T-cell (primary cell): ENCODE measurements around the gene NLGN2. TPM values are rescaled to one million over a fixed set of nuclear protein-coding genes. Genes with fewer than 3 reads are reported as not detected.

Experiments used
- ATAC-seq, 4 experiments: fragments of 200-7000 bp in 3 of 4; fragments of 150-1000 bp in 1 of 4; cut with Tn5 transposase; replicated peaks in 1 of 4; 1 replicate in 3 of 4; 2 replicates in 1 of 4; pipeline ENCODE4 v1.10.0; 2021; ENCODE audit warnings: moderate library complexity in 3 of 4, mild to moderate bottlenecking in 2 of 4, moderate number of reproducible peaks in 1 of 4
- CTCF ChIA-PET, 2 donors: fragments of 300-600 bp; sonication (Branson Sonifier 250); formaldehyde crosslinking; loops; one replicate each; lab custom pipeline; 2022; ENCODE audit warnings: antibody characterized with exemption in 2 of 2; lab: Charles Lee
- POLR2A ChIA-PET, 2 donors: fragments of 300-600 bp; sonication (Branson Sonifier 250); formaldehyde crosslinking; loops; one replicate each; lab custom pipeline; 2022; ENCODE audit warnings: antibody characterized with exemption in 2 of 2; lab: Charles Lee
- DNase-seq, 35 experiments: peaks; one replicate each; pipeline versions ENCODE4 v3.0.0 to v3.0.0-alpha.2; 2013 to 2023
- H3K27ac ChIP-seq: one replicate; pipeline ENCODE4 v1.5.1; 2013; ENCODE audit warnings: low read length
- H3K27me3 ChIP-seq, 2 experiments: replicated peaks in 1 of 2; 1 replicate in 1 of 2; 2 replicates in 1 of 2; pipeline versions ENCODE4 v1.6.1 to v1.7.0; 2013; ENCODE audit warnings: low read length in 1 of 2, mixed read lengths in 1 of 2; ENCODE audit not compliant: control insufficient read depth in 2 of 2, insufficient read depth in 2 of 2; ENCODE audit errors: extremely low read depth in 1 of 2
- H3K36me3 ChIP-seq, 2 donors: 1 replicate in 1 of 2; 2 replicates in 1 of 2; pipeline versions ENCODE4 v1.6.1 to v1.7.0; 2013; ENCODE audit warnings: low read length in 1 of 2; ENCODE audit not compliant: control insufficient read depth in 2 of 2, insufficient read depth in 1 of 2; ENCODE audit errors: extremely low read depth in 1 of 2
- H3K4me1 ChIP-seq, 2 experiments: 1 replicate in 1 of 2; 2 replicates in 1 of 2; pipeline versions ENCODE4 v1.6.1 to v1.7.0; 2013; ENCODE audit warnings: low read length in 2 of 2, mixed read lengths in 1 of 2; ENCODE audit not compliant: insufficient read depth in 2 of 2, control insufficient read depth in 1 of 2; ENCODE audit errors: extremely low read depth in 1 of 2
- H3K4me3 ChIP-seq, 2 donors: 1 replicate in 1 of 2; 2 replicates in 1 of 2; pipeline versions ENCODE4 v1.5.1 to v1.7.0; 2013; ENCODE audit warnings: mild to moderate bottlenecking in 2 of 2, low read length in 1 of 2, moderate library complexity in 1 of 2; ENCODE audit not compliant: control insufficient read depth in 1 of 2; ENCODE audit errors: extremely low read depth in 1 of 2
- H3K9me3 ChIP-seq: 2 replicates; pipeline ENCODE4 v1.7.0; 2013
- H3K27ac Mint-ChIP-seq, 2 donors: one replicate each; pipeline ENCODE4 v1.8.0; 2020 to 2021; ENCODE audit warnings: mild to moderate bottlenecking in 2 of 2, mixed read lengths in 2 of 2
- H3K27me3 Mint-ChIP-seq, 2 donors: one replicate each; pipeline ENCODE4 v1.8.0; 2021 to 2022; ENCODE audit warnings: mixed read lengths in 2 of 2
- H3K36me3 Mint-ChIP-seq: one replicate; pipeline ENCODE4 v1.8.0; 2021; ENCODE audit warnings: mixed read lengths
- H3K4me1 Mint-ChIP-seq, 3 donors: one replicate each; pipeline ENCODE4 v1.8.0; 2020 to 2022; ENCODE audit warnings: mixed read lengths in 3 of 3, mild to moderate bottlenecking in 1 of 3
- H3K4me3 Mint-ChIP-seq, 3 donors: one replicate each; pipeline ENCODE4 v1.8.0; 2020 to 2022; ENCODE audit warnings: mild to moderate bottlenecking in 3 of 3, mixed read lengths in 3 of 3, moderate library complexity in 3 of 3
- H3K9me3 Mint-ChIP-seq, 3 donors: one replicate each; pipeline ENCODE4 v1.8.0; 2020 to 2022; ENCODE audit warnings: mixed read lengths in 3 of 3
- WGBS: methylation state at CpG from one replicate; pipeline ENCODE4 v1.1.5; 2013; ENCODE audit warnings: missing lambda C conversion rate; ENCODE audit not compliant: insufficient coverage; 5-methylcytosine and 5-hydroxymethylcytosine counted together
- total RNA-seq, 35 experiments: library from RNA in 6 of 35; stranded (reverse) in 6 of 35; fragments of 120-200 nt in 1 of 35; gene quantifications; one replicate each; pipeline versions ENCODE4 v1.2.1 to v1.2.4 and lab custom pipeline; 2013 to 2026

The NLGN2 gene
- total RNA-seq, 5 donors from 2014 or later (not counting 1 experiment from before 2014, with no cell fraction given) = 6.8 to 8.9 (median 8.4) TPM

DNA sequence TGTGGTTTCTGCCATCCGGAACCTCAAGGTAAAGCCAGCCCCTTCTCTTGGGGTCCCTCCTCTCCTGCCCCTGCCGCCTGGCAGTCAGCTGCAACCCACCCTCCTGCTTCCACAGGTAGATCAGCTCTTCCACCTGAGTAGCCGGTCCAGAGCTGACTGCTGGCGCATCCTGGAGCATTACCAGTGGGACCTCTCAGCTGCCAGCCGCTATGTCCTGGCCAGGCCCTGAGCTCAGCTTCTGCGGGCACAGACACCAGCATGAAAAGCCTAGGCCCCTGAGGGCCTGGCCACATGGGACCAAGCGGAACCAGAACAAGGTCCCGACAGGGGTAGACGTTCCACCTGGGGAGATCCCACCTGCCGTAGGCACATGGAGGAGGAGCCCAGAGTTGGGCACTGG, 18.8 kb upstream of the NLGN2 start:
- no peaks in the 10 kb centered on the region for H3K9me3 Mint-ChIP-seq
- no peak for DNase-seq
- CTCF ChIA-PET = no interaction called here
- peaks cover 30 to 39% (median 38%) of the 10 kb centered on the region in 3 donors for H3K4me1 Mint-ChIP-seq
- H3K4me3 ChIP-seq = no peak overlapping the region
- H3K4me3 Mint-ChIP-seq = no peak overlapping the region
- POLR2A ChIA-PET = no interaction called here
- H3K36me3 Mint-ChIP-seq = peaks cover 19% of the 10 kb centered on the region
- no peaks in the 10 kb centered on the region for H3K9me3 ChIP-seq
- no peak for ATAC-seq
- H3K27ac Mint-ChIP-seq = no peak overlapping the region
- no peaks in the 10 kb centered on the region for H3K27me3 ChIP-seq
- H3K27ac ChIP-seq = no peak overlapping the region
- no peaks in the 10 kb centered on the region for H3K27me3 Mint-ChIP-seq
- WGBS = 99% methylated on average over 10 of the region's 10 CpGs
- peaks cover 10 to 58% of the 10 kb centered on the region in 2 experiments for H3K4me1 ChIP-seq
- H3K36me3 ChIP-seq = peaks cover 20 to 51% of the 10 kb centered on the region in 2 donors

DNA sequence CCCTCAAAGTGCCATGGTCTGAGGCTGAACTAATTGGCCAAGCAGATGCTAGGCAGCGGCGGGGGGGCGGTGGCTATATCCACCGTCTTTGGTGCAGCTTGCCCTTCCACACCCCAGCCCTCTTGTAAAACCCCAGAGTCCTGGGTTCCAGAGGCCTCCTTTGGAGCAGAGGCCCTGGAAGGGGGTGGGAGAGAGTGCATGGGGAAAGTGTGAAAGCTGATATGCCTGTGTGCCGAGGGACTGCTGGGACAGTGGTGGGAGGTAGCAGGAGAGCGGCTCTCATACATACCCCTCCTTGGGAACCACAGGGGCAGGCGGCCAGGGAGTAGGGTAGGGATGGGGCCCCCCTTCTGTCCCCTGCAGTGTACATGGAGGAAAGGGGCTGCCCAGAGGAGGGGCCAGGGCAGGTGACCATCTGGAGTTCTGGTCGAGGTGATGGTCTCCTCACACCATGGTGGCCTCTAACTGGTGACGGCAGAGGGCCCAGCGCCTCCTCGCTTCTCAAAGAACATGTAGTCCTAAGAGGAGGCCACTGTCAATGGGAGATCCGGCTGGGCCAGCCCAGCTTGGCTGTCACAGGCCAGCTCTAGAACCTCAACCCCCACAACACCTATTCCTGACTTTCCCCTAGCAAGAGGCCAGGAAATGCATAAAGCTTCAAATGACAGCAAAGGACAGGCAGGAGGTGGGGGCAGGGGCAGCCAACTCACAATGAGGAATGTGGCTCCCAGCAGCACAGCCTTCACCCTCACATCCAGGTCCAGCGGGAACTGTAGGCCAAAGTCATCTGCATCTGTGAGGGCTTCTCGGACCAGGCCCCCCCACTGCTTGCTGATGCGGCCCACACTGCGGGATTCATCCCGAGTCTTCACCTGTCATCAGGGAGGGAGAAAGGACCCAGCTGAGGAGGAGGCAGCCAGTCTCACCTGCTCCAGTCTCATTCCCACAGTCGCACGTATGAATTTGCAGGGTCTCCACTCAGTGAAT, 17.4 kb upstream of the NLGN2 start:
- CTCF ChIA-PET = interaction anchor here in 1 of 2 donors (0.6 kb wide), 1 partner anchor 127 kb away, joined by 4 read pairs; no protein-coding TSS in a partner anchor
- H3K36me3 ChIP-seq = peaks cover 20 to 51% of the 10 kb centered on the region in 2 donors
- no peaks in the 10 kb centered on the region for H3K9me3 ChIP-seq
- no peak overlapping the region for H3K4me3 ChIP-seq
- no peaks in the 10 kb centered on the region for H3K27me3 ChIP-seq
- H3K27me3 Mint-ChIP-seq = no peaks in the 10 kb centered on the region
- 97% methylated on average over 9 of the region's 19 CpGs for WGBS
- H3K4me3 Mint-ChIP-seq = no peak overlapping the region
- no peak overlapping the region for H3K27ac Mint-ChIP-seq
- H3K9me3 Mint-ChIP-seq = no peaks in the 10 kb centered on the region
- POLR2A ChIA-PET = interaction anchor here in 1 of 2 donors (0.7 kb wide), 1 partner anchor 54 kb away, joined by 3 read pairs; the partner anchor contains the start of gene ACAP1
- H3K4me1 ChIP-seq = peaks cover 10 to 55% of the 10 kb centered on the region in 2 experiments
- no peak for DNase-seq
- H3K36me3 Mint-ChIP-seq = peaks cover 19% of the 10 kb centered on the region
- H3K4me1 Mint-ChIP-seq = peaks cover 31 to 41% (median 39%) of the 10 kb centered on the region in 3 donors
- H3K27ac ChIP-seq = no peak overlapping the region
- no peak for ATAC-seq

DNA sequence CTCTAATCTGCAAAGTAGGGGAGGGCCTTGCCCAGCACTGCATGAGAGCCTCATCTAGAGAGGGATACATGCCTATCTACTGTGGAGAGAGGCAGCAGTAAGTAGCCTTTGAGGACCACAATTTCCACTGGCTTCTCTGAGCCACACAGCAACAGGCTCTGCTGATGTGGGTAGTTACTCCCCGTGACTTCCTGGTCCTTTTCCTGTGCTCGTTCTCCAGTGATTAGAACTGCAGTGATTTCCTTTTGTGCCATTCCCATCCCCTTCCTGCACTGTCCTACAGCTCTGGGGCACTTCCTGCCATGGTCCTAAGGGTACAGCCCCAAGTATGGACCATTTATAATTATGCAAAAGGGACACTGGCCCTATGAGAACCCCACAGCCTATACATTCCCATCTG, 16.3 kb upstream of the NLGN2 start:
- Histone ChIP-seq H3K27me3 (no peaks in the 10 kb centered on the region), H3K27ac (no peak overlapping the region), H3K4me3 (no peak overlapping the region), H3K9me3 (no peaks in the 10 kb centered on the region), H3K36me3 (peaks cover 20 to 51% of the 10 kb centered on the region in 2 donors), H3K4me1 (peaks cover 10 to 57% of the 10 kb centered on the region in 2 experiments)
- Mint-ChIP-seq H3K36me3 (peaks cover 19% of the 10 kb centered on the region), H3K4me1 (peaks cover 32 to 43% (median 41%) of the 10 kb centered on the region in 3 donors), H3K27me3 (no peaks in the 10 kb centered on the region), H3K4me3 (peak overlapping the region in 2 of 3 donors; percentile 37 to 75), H3K27ac (peak overlapping the region in 1 of 2 donors; percentile 76), H3K9me3 (no peaks in the 10 kb centered on the region)
- WGBS = 37% methylated on average over 2 of the region's 2 CpGs
- ChIA-PET CTCF (interaction anchor here in 1 of 2 donors (0.5 kb wide), 1 partner anchor 182 kb away, joined by 3 read pairs; no protein-coding TSS in a partner anchor), POLR2A (interaction anchor here in 1 of 2 donors (0.7 kb wide), 1 partner anchor 55 kb away, joined by 3 read pairs; the partner anchor contains the start of gene ACAP1)
- DNase-seq = no peak
- no peak for ATAC-seq

DNA sequence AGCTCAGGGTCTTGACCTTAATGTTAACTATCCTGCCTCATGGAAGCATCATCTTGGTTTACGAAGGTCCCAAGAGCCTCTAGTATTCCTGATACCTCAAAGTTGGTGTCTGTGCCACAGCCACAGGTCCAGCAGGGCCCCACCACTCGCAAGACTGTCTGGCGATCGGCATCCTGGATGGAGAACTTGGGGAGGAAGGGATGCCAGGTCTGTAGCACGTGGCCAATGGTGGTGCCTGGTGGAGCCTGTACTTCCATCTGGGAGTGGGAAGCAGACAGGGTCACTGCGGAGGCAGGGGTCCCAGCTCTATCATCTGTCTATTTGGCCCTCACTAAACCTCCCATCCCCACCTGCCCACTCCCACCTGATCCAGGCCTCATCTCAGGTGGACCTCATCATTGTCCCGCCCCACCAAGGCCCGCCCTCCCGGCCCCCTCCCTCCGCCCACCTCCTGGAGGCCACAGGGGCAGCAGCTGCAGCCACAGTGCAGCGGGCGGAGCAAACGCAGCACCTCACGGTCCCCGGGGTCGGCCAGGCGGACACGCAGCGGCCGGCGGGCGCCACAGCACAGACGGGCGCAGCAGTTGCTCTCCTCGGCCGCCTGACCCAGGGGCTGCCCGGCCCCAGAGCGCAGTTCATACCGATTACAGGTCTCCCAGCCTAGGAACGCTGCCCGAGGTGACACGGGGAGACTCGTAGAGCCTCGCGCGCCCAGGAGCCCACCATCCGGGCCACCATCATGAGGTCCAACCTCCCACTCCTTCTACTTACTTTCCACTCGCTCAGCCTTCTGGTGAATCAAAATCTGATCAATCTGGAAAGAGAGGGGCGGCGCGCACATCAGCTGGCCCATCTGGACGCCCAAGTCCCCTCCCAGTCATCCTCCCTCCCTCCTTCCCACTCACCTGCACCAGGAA, 14.7 kb upstream of the NLGN2 start:
- peak overlapping the region; percentile 66 for H3K27ac ChIP-seq
- POLR2A ChIA-PET = interaction anchor here in 1 of 2 donors (0.6 kb wide), 1 partner anchor 669 kb away, joined by 5 read pairs; no protein-coding TSS in a partner anchor
- Mint-ChIP-seq H3K36me3 (peaks cover 19% of the 10 kb centered on the region), H3K4me1 (peaks cover 32 to 43% (median 41%) of the 10 kb centered on the region in 3 donors), H3K27me3 (no peaks in the 10 kb centered on the region), H3K4me3 (peak overlapping the region; percentile 91 to 96 (median 93)), H3K9me3 (no peaks in the 10 kb centered on the region), H3K27ac (peak overlapping the region; percentile 74 to 76)
- peak overlapping the region; percentile 80 to 97 for H3K4me3 ChIP-seq
- H3K27me3 ChIP-seq = no peaks in the 10 kb centered on the region
- WGBS = 91% methylated on average over 30 of the region's 42 CpGs
- DNase-seq = no peak
- CTCF ChIA-PET = no interaction called here
- peaks cover 10 to 57% of the 10 kb centered on the region in 2 experiments for H3K4me1 ChIP-seq
- peaks cover 17 to 44% of the 10 kb centered on the region in 2 donors for H3K36me3 ChIP-seq
- ATAC-seq = no peak
- H3K9me3 ChIP-seq = no peaks in the 10 kb centered on the region

DNA sequence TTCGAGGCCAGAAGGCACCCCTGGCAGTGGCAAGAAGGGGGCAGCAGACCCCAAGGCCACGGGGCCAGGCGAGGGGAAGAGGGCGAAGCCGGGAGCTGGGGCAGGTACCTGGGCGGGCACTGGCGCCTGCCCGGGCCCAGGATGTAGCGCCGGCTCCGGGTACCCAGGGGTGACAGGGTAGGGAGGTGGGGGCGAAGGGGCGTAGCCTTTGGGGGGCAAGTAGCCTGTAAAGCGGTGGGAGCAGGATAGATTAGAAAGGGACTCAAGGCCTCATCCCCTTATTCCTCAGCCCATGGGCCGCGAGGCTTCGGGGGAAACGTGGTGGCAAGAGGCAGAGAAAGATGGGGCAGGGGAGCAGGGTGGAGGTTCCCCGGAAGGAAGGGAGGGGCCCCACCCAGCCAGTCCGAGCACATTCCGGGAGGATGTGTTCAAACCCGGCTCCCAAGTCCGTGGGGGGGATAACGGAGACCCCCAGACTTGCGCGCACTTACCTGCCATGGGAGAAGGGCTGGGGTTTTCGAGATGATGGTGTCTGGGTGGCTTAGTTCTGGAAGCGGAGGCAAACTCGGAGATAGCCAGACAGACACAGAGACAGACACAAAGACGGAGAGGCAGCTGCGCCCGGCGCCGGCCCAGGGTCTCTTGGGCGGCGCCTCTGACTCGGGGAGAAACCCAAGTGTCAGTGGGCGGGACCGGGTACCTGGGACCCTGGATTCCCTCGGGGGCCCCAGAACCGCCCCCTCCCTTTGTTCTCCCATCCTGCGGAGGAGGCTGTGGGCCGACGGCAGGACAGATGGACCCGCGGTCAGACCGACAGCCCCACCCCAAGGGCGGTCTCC, 13.8 kb upstream of the NLGN2 start:
- no peaks in the 10 kb centered on the region for H3K27me3 ChIP-seq
- ATAC-seq = peak; percentile 62 to 76 (median 63)
- H3K4me3 Mint-ChIP-seq = peak overlapping the region; percentile 91 to 96 (median 93)
- H3K27me3 Mint-ChIP-seq = no peaks in the 10 kb centered on the region
- peak overlapping the region; percentile 80 to 97 for H3K4me3 ChIP-seq
- peak overlapping the region; percentile 89 to 90 for H3K27ac Mint-ChIP-seq
- peaks cover 16 to 39% of the 10 kb centered on the region in 2 donors for H3K36me3 ChIP-seq
- ChIA-PET CTCF (interaction anchor here in 1 of 2 donors (0.6 kb wide), 2 partner anchors 10 to 1525 kb away, joined by 3 read pairs; partner anchors contain the start of gene TMEM256), POLR2A (interaction anchor here in 1 of 2 donors (0.6 to 1.0 kb wide), 2 partner anchors 10 to 668 kb away, joined by 5 read pairs; partner anchors contain the start of gene TMEM256)
- no peaks in the 10 kb centered on the region for H3K9me3 ChIP-seq
- H3K4me1 Mint-ChIP-seq = peaks cover 32 to 43% (median 41%) of the 10 kb centered on the region in 3 donors
- H3K36me3 Mint-ChIP-seq = peaks cover 19% of the 10 kb centered on the region
- WGBS = 1% methylated on average over 40 of the region's 48 CpGs
- peak in 27 of 35 experiments; percentile 31 to 83 (median 60) for DNase-seq
- H3K9me3 Mint-ChIP-seq = no peaks in the 10 kb centered on the region
- H3K4me1 ChIP-seq = peaks cover 10 to 57% of the 10 kb centered on the region in 2 experiments
- peak overlapping the region; percentile 66 for H3K27ac ChIP-seq
